Measurements from ENCODE around the gene KIF25.

The KIF25 gene

DNA sequence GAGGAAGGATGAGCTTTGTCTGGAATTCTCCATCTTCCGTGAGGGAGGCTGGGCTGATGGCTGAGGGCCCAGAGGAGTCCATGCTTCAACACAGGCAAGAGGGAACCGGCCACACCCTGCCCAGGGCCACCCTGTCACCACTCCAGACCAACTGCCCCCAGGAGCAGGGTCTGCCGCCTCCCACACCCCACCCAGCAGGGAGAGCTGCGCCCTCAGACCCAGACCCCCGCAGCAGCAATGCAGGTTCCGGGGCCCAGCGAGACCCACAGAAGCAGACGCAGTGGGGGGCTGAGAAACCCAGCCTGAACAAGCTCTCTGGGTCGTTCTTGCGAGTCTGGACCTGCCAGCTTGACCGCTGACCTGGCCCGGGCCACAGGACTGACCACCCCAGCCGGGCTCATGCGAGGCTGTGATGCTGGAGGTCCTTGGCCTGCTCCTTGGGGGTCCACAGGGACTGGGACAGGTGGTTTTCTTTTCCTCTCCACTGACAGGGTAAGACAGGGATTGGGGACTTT lies 56.5 kb downstream of the KIF25 start:
- no peak overlapping the region for H3K4me3 ChIP-seq (ENCODE audit: low read length in 2 of 2)
- no peaks in the 10 kb centered on the region for H3K36me3 ChIP-seq (ENCODE audit: control insufficient read depth in 2 of 2, insufficient read depth in 2 of 2, low read length in 2 of 2)
- no peaks in the 10 kb centered on the region for H3K9me3 ChIP-seq (ENCODE audit: control insufficient read depth in 2 of 2, low read length in 2 of 2)
- H3K9ac ChIP-seq (ENCODE audit: low read depth in 1 of 2, low read length in 2 of 2) = no peak overlapping the region
- H3K27me3 ChIP-seq (ENCODE audit: control insufficient read depth in 2 of 2, insufficient read depth in 2 of 2, low read length in 2 of 2) = no peaks in the 10 kb centered on the region
- no peak overlapping the region for H3K27ac ChIP-seq (ENCODE audit: low read depth in 2 of 2, low read length in 2 of 2)
- H3K4me1 ChIP-seq (ENCODE audit: control insufficient read depth in 2 of 2, insufficient read depth in 2 of 2, low read length in 2 of 2) = peaks cover 0 to 6% of the 10 kb centered on the region in 2 donors

DNA sequence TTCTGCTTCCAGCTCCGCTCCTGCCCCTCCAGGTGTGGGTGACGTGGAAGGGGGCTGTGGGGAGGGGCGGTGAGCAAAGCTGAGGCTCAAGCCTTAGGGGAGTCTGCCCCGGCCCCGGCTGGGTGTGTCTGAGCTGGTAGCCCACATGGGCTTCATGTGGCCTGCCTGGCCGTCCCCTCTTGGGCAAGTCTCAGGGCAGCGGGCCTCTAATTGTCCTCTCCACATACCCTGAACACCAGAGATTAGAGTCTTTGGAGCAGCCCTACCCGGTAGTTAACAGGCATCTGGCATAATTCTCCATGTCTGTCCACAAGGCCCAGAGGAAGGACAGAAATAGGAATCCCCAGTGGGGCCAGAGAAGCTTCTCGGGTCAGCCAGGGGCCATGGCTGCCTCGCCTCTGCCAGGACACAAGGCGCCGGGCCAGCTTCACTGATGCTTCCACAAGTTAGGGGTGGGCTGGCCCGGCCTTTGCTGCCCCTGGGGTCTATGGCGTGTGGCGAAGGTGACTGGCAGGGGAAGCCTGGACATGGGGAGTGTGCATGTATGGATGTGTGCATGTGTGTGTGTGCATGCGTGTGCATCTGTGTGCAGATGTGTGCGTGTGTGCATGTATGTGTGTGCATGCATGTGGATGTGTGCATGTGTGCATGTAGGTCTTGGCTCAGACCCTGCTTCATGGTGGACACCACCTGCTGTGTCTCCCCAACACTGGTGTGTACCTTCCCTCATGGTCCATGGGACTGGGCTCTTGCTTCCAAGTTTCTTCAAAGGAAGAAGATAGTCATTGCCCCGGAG lies 57.5 kb downstream of the KIF25 start:
- Histone ChIP-seq H3K4me1 (ENCODE audit: control insufficient read depth in 2 of 2, insufficient read depth in 2 of 2, low read length in 2 of 2) (peaks cover 0 to 6% of the 10 kb centered on the region in 2 donors), H3K36me3 (ENCODE audit: control insufficient read depth in 2 of 2, insufficient read depth in 2 of 2, low read length in 2 of 2) (no peaks in the 10 kb centered on the region), H3K4me3 (ENCODE audit: low read length in 2 of 2) (no peak overlapping the region), H3K27me3 (ENCODE audit: control insufficient read depth in 2 of 2, insufficient read depth in 2 of 2, low read length in 2 of 2) (no peaks in the 10 kb centered on the region), H3K27ac (ENCODE audit: low read depth in 2 of 2, low read length in 2 of 2) (no peak overlapping the region), H3K9ac (ENCODE audit: low read depth in 1 of 2, low read length in 2 of 2) (no peak overlapping the region), H3K9me3 (ENCODE audit: control insufficient read depth in 2 of 2, low read length in 2 of 2) (no peaks in the 10 kb centered on the region)

DNA sequence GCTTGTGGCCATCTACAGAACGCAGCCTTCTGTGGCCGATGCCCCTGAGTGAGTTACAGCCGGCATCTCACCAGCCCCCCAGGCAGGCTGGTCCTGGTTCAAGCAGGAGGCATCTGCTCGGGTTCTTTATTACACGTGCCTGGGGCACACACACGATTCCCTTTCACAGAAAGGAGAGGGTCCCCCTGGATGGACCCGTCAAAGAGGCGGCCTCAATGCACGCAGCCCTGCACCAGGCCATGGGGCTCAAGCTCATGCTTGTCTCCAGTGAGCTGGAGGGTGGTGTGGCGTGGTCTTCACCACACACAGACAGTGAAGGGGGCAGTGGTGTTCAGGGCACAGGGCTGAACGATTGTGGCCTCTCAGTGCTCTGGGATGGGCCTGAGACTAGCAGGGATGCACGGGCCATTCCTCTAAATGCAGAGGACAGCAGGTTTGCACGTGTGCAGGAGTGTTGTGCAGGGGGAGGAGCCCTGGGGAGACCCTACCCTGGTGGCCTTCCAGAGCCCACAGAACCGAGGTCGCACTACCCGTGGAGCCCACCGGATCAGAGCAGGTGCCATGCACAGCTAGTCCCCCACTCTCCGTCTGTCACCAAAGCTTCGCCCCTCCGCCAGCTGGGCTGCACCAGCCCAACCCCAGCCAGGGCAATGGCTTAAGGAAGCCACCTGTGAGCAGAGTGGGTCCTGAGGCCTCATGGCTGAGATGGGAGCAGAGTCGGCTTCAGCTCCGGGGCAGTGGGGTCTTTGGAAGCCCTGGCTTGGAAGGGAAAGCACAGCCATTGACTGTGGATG lies 58.4 kb downstream of the KIF25 start:
- Histone ChIP-seq H3K27ac (ENCODE audit: low read depth in 2 of 2, low read length in 2 of 2) (no peak overlapping the region), H3K36me3 (ENCODE audit: control insufficient read depth in 2 of 2, insufficient read depth in 2 of 2, low read length in 2 of 2) (no peaks in the 10 kb centered on the region), H3K27me3 (ENCODE audit: control insufficient read depth in 2 of 2, insufficient read depth in 2 of 2, low read length in 2 of 2) (no peaks in the 10 kb centered on the region), H3K9me3 (ENCODE audit: control insufficient read depth in 2 of 2, low read length in 2 of 2) (no peaks in the 10 kb centered on the region), H3K4me1 (ENCODE audit: control insufficient read depth in 2 of 2, insufficient read depth in 2 of 2, low read length in 2 of 2) (peaks cover 4 to 16% of the 10 kb centered on the region in 2 donors), H3K4me3 (ENCODE audit: low read length in 2 of 2) (no peak overlapping the region), H3K9ac (ENCODE audit: low read depth in 1 of 2, low read length in 2 of 2) (no peak overlapping the region)

DNA sequence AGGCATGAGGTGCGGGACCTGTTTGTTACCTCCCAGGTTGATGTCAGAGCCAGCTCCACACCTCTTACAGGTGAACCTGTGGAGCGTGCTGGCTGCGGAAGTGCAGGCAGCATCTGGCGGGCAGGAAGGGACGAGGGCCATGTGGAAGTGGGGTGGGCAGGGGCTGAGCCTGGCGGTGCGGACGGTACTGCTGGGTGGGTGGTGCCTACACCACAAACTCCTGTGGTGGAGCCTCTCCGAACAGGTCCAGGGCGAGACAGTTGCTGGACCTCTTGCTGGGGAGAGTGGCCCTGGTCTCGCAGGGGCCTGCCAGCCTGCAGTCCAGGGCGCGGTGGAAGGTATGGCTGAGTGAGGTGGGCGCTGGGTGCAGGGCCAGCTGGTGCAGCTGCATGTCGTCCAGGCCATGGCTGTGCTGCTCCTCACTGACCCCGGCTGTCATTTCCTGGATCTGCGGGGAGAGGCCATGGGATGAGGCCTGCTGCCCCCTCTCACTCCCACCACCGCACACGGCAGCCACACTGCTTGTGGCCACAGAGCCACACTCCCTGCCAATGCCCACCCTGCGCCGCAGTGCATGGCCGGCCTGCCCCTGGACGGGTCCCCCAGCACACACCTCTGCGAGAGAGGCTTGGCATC lies 59.5 kb downstream of the KIF25 start:
- Histone ChIP-seq H3K27me3 (ENCODE audit: control insufficient read depth in 2 of 2, insufficient read depth in 2 of 2, low read length in 2 of 2) (no peaks in the 10 kb centered on the region), H3K9me3 (ENCODE audit: control insufficient read depth in 2 of 2, low read length in 2 of 2) (no peaks in the 10 kb centered on the region), H3K4me3 (ENCODE audit: low read length in 2 of 2) (no peak overlapping the region), H3K36me3 (ENCODE audit: control insufficient read depth in 2 of 2, insufficient read depth in 2 of 2, low read length in 2 of 2) (no peaks in the 10 kb centered on the region), H3K27ac (ENCODE audit: low read depth in 2 of 2, low read length in 2 of 2) (no peak overlapping the region), H3K9ac (ENCODE audit: low read depth in 1 of 2, low read length in 2 of 2) (no peak overlapping the region), H3K4me1 (ENCODE audit: control insufficient read depth in 2 of 2, insufficient read depth in 2 of 2, low read length in 2 of 2) (peaks cover 7 to 24% of the 10 kb centered on the region in 2 donors)

DNA sequence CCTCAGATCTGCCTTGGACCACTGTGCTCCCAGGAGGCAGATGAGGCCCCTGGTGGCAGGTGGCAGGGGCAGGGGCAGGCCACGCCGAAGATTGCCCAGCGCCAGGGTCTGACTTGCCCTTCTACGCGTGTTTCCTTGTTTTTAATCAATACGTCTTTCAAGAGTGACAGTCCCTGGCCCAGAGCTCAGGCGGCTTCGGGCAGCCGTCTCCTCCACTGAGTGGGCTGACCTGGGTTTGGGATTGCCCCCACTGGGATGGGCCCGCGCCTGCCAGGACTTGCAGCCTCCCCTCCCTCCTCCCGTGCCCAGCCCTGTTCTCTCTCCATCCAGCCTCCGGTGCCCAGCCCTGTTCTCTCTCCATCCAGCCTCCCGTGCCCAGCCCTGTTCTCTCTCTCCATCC lies 60.4 kb downstream of the KIF25 start:
- H3K27ac ChIP-seq (ENCODE audit: low read depth in 2 of 2, low read length in 2 of 2) = no peak overlapping the region

DNA sequence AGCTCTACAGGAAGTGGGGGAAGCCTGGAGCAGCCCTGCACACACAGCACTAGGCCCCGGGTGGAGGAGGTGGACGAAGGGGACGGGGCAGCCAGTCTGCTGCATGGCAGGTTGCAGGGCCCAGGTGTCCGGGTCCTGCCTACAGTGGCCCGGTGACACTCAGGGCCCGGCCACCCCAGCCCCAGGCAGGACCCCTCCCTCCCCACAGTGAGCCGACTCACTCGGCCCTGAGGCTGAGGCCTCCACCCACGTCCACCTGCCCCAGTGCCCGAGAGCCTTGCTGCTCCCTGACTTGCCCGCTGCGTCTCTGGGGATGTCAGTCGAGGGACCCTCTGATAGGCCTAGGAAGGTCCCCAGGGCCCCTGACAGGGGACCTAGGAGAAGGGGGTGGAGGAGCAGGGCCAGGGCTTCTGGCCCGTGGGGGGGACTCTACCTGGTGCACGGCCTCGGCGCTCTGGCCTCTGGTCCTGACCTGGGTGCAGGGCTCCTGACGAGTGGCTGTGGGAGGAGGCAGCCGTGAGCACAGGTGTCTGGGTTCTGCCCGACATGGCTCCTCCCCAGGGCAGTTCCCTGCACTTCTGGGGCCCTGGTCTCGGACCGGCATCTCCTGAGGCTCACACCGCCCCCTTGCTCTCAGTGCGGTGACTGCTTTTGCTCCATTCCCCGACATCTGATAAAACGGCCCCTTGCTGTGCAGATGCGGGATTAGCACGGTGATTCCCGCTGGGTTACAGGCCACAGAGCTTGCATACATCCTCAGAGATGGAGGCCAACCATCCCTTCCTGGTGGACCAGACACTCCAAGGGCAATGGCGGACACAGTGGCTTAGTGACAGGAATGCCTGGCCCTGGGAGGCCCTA lies 61.5 kb downstream of the KIF25 start:
- Histone ChIP-seq H3K4me1 (ENCODE audit: control insufficient read depth in 2 of 2, insufficient read depth in 2 of 2, low read length in 2 of 2) (peaks cover 7 to 20% of the 10 kb centered on the region in 2 donors), H3K9ac (ENCODE audit: low read depth in 1 of 2, low read length in 2 of 2) (no peak overlapping the region), H3K27me3 (ENCODE audit: control insufficient read depth in 2 of 2, insufficient read depth in 2 of 2, low read length in 2 of 2) (no peaks in the 10 kb centered on the region), H3K27ac (ENCODE audit: low read depth in 2 of 2, low read length in 2 of 2) (no peak overlapping the region), H3K36me3 (ENCODE audit: control insufficient read depth in 2 of 2, insufficient read depth in 2 of 2, low read length in 2 of 2) (no peaks in the 10 kb centered on the region), H3K9me3 (ENCODE audit: control insufficient read depth in 2 of 2, low read length in 2 of 2) (no peaks in the 10 kb centered on the region), H3K4me3 (ENCODE audit: low read length in 2 of 2) (no peak overlapping the region)

More for the DNA sequence above, 60.4 kb downstream of the KIF25 start:
- no peaks in the 10 kb centered on the region for H3K36me3 ChIP-seq (ENCODE audit: control insufficient read depth in 2 of 2, insufficient read depth in 2 of 2, low read length in 2 of 2)
- no peak overlapping the region for H3K4me3 ChIP-seq (ENCODE audit: low read length in 2 of 2)
- no peak overlapping the region for H3K9ac ChIP-seq (ENCODE audit: low read depth in 1 of 2, low read length in 2 of 2)
- H3K4me1 ChIP-seq (ENCODE audit: control insufficient read depth in 2 of 2, insufficient read depth in 2 of 2, low read length in 2 of 2) = peaks cover 7 to 20% of the 10 kb centered on the region in 2 donors
- no peaks in the 10 kb centered on the region for H3K9me3 ChIP-seq (ENCODE audit: control insufficient read depth in 2 of 2, low read length in 2 of 2)
- H3K27me3 ChIP-seq (ENCODE audit: control insufficient read depth in 2 of 2, insufficient read depth in 2 of 2, low read length in 2 of 2) = no peaks in the 10 kb centered on the region

DNA sequence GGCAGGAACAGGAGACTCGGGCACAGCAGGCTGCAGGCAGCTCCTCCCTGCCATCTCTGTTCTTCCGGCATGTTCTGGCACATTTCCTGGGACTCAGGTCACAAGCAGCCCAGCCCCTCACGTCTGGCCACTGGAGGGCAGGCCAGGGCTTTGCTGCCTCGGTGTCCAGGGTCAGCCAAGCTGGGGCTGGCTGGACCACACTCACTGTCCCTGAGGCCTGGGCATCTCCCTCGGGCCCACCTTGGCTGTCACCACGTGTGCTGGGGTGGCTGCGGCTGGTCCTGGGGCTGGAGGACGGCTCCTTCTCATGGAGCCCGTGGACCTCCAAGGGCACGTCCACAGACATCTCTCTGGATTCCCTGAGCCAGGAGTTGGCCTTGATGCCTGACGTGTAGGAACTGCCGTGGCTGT lies 63.1 kb downstream of the KIF25 start:
- H3K9ac ChIP-seq (ENCODE audit: low read depth in 1 of 2, low read length in 2 of 2) = peak overlapping the region in 1 of 2 donors; percentile 0

DNA sequence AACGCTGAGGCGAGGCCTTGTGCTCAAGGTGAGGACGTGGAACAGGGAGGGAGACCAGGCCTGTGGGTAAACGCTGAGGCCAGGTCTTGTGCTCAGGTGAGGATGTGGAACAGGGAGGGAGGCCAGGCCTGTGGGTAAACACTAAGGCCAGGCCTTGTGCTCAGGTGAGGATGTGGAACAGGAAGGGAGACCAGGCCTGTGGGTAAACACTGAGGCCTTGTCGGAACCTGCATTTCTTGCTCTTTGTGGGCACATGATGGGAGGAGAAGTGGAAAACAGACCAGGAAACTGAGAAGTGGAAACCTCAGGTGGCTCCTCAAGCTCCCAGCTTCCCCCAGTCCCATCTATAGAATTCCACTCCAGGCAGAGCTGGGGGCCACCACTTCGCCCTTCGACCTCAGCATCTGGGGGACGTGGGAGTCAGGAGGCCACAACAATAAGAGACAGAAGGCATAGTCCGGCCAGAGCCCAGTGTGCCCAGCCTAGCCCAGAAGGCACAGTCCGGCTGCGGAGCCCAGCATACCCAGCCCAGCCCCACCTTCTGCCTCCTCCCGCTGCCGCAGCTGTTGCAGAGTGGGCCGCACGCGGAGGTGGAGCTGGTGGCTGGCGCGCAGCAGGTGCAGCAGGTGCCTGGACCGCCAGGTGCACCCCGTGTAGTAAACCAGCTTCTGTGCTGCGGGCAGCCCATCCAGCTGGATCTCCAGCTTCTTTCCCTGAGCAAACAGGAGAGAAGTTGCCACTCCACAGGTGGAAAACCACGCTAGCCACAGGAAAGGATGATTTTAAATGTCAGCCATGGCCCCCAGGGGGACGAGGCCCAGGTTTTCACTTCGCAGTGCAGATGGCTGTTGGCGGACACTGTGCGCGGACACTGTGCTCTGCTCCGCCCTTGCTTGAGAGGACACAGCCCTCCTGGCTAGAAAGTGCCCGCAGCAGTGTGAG lies 64.1 kb downstream of the KIF25 start:
- Histone ChIP-seq H3K27ac (ENCODE audit: low read depth in 2 of 2, low read length in 2 of 2) (peak overlapping the region; percentile 23 to 58), H3K4me3 (ENCODE audit: low read length in 2 of 2) (no peak overlapping the region), H3K27me3 (ENCODE audit: control insufficient read depth in 2 of 2, insufficient read depth in 2 of 2, low read length in 2 of 2) (no peaks in the 10 kb centered on the region), H3K9me3 (ENCODE audit: control insufficient read depth in 2 of 2, low read length in 2 of 2) (no peaks in the 10 kb centered on the region), H3K4me1 (ENCODE audit: control insufficient read depth in 2 of 2, insufficient read depth in 2 of 2, low read length in 2 of 2) (peaks cover 7 to 20% of the 10 kb centered on the region in 2 donors), H3K9ac (ENCODE audit: low read depth in 1 of 2, low read length in 2 of 2) (peak overlapping the region in 1 of 2 donors; percentile 0), H3K36me3 (ENCODE audit: control insufficient read depth in 2 of 2, insufficient read depth in 2 of 2, low read length in 2 of 2) (peaks cover 0 to 2% of the 10 kb centered on the region in 2 donors)

More for the DNA sequence above, 63.1 kb downstream of the KIF25 start:
- H3K27ac ChIP-seq (ENCODE audit: low read depth in 2 of 2, low read length in 2 of 2) = peak overlapping the region; percentile 23 to 58
- peaks cover 7 to 20% of the 10 kb centered on the region in 2 donors for H3K4me1 ChIP-seq (ENCODE audit: control insufficient read depth in 2 of 2, insufficient read depth in 2 of 2, low read length in 2 of 2)
- H3K27me3 ChIP-seq (ENCODE audit: control insufficient read depth in 2 of 2, insufficient read depth in 2 of 2, low read length in 2 of 2) = no peaks in the 10 kb centered on the region
- H3K36me3 ChIP-seq (ENCODE audit: control insufficient read depth in 2 of 2, insufficient read depth in 2 of 2, low read length in 2 of 2) = peaks cover 0 to 2% of the 10 kb centered on the region in 2 donors
- H3K4me3 ChIP-seq (ENCODE audit: low read length in 2 of 2) = no peak overlapping the region
- no peaks in the 10 kb centered on the region for H3K9me3 ChIP-seq (ENCODE audit: control insufficient read depth in 2 of 2, low read length in 2 of 2)
